GM21423 (cell line): ENCODE data around the gene ARHGEF12.
A peak's percentile ranks its signal among the peaks of the same experiment; 100 is the strongest.
"Not testable (repeated sequence)": the region's sequence is repeated elsewhere in the genome, so short reads cannot be mapped to it uniquely, and the experiment has no call there.

ENCODE experiments used
- ATAC-seq: cut with Tn5 transposase; IDR thresholded peaks from one replicate; pipeline ENCODE4 v1.9.1; 2021; ENCODE audit warnings: mild to moderate bottlenecking, moderate library complexity; ENCODE audit not compliant: unreplicated experiment

Gene ARHGEF12

DNA sequence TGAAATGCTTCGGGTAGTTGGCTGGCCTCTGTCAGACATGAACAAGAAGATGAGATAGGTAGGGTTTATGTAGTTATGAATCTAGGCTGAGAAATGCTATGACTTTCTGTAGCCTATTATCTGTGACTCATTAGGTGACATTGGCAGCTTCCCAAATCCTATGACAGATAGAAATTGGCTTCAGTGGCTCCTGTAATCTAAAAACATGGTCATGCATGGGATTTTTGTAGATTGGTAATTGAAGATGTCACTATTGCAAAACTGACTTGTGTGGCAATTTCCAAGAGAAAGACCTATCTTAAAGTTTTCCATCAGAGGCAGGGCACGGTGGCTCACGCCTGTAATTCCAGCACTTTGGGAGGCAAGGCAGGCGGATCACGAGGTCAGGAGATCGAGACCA lies 145.9 kb downstream of the ARHGEF12 start:
- ATAC-seq, result no peak

DNA sequence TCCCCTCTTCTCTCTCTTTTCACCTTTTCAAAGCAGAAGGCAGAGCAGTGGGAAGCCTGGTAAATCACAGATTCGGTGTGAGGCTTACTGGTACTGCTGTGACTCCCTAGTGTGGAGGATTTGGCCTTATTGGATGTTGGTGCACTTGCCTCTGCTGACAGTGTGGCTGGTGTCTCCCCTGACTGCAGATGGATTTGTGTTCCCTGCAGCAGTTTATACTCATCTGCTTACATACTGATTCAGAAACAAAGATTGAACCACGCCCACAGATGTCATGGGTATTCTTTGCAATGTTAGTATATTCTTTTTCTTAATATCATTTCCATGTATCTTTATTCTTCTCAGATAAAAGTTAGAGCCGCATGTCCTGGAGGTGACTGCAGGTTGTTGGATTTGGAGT lies 148.5 kb downstream of the ARHGEF12 start:
- no peak for ATAC-seq

DNA sequence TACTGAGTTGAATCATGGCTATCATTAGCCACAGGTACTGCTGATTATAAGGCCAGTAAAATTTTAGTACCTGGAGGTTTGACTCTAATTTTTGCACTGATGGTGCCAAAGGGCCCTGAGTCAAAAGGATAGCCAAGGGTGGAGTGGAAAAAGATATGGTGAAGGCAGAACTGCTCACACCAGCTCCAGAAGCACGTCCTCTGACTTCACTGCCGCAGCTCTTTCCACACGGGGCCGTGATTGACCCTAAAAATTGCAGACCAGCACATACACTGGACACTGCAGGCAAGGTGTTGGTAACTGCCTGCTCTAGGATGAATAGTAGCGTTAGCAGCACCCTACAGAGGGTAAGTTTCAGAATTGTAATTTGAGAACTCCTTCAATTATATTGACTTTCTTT lies 149.9 kb downstream of the ARHGEF12 start:
- no peak for ATAC-seq

DNA sequence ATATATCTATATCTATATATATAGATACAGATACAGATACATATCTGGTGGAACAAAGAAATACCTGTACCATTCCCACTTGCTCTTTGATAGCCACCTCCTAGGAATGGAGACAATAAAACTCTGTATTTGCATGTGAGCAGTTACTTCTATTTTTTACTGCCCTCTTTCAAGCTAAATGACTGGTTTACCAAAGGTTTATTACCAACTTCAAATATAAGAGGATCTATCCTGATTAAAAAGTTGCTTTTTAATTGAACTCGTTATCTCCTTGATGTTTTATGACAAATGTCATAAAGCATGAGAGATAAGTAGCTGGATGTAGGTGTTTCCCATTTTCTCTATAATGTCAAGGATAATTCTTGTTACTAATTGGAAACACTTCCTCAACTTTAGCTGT lies 153.6 kb downstream of the ARHGEF12 start:
- ATAC-seq, result no peak

DNA sequence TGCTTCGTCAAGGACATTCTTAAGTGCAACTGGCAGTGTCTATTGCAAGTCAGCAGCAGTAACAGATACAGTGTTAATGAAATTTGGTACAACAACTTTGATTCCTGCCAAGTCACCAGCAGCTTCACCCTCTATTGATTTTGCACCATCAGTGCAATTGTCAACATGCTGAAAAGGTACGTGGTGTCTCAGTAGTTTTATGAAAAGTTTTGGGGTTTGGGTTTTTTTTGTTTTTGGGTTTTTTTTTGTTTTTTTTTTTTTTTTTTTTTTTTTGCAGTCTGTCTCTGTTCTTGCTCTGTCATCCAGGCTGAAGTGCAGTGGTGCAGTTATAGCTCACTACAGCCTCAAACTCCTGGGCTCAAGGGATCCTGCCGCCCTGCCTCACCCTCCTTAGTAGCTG lies 156.3 kb downstream of the ARHGEF12 start:
- ATAC-seq, result no peak

DNA sequence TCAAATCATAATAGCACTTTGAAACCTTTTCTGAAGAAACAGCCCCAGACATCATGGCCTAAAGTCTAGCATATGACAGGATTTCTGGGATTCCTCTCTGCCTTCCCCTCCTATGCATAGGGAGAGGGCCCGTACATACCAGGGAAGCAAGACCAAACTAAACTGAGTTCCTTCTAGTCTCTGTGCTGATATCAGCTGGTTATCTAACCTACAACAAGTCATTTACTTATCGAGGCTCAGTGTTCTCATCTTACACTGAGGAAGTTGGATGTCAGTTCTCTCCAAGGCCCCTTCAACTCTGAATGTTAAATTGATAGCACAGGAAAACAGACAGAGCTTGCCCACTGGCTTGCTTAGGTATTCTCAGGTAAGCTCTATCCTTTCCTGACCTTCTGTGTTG lies 158.4 kb downstream of the ARHGEF12 start:
- ATAC-seq, result no peak

DNA sequence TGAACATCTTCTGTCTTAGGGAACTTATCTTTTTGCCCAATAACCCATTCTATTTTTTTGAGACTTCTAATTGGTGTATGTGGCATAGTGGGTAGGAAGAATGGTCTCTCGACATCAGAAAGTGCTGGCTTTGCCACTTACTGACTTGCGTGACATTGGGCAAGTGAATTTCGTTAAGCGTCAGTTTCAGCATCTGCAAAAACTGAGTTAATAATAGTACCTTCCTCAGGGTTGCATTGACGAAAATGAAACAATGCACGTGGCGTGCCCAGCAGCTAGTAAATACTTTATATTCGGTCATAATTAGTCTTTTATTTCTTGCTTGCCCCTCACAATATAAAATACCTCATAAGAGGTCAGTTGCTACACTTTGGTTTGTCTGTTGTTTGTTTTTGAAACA lies 162.9 kb downstream of the ARHGEF12 start:
- no peak for ATAC-seq

DNA sequence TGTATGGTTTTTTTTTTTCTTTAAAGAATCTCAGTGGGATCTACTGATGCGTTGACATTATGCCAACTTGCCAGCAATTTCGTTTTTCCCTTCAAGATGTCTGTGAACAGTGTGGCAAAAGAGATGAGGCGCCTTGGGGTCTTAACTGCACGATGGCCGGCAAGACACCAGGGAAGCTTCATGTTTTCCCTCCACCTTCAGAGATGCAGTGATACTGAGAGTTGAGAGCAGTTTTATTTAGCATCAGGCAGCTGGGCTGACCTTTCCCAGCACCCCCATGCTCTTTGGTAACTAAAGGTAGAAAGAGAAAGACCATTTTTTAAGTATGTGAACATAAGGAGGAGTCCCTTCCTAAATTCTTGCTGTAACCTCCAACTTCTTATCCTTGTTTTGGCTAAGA lies 163.6 kb downstream of the ARHGEF12 start:
- no peak for ATAC-seq

DNA sequence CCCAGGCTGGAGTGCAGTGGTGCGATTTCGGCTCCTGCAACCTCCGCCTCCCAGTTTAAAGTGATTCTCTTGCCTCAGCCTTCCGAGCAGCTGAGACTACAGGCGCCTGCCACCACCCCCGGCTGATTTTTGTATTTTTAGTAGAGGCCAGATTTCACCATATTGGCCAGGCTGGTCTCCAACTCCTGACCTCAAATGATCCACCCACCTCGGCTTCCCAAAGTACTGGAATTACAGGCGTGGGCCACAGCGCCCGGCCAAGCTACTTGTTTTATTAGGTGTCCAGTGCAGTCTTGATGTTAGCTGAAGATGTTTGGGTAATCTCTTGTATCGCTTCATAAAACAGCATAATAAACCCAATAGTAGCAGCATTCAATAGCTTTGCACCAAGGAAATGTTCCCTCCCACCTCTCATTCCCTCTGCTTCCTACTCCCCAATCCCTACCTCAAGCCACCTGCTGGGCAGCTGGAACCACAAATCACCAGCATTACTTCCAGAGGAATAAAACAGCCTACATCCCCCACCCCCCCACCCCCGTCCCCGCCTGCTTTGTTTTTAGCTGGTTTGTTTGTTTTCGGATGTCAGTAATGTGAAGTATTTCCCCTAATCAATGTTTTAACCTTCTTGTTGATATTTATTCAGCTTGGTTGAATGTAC lies 164.3 kb downstream of the ARHGEF12 start:
- ATAC-seq, result no peak

DNA sequence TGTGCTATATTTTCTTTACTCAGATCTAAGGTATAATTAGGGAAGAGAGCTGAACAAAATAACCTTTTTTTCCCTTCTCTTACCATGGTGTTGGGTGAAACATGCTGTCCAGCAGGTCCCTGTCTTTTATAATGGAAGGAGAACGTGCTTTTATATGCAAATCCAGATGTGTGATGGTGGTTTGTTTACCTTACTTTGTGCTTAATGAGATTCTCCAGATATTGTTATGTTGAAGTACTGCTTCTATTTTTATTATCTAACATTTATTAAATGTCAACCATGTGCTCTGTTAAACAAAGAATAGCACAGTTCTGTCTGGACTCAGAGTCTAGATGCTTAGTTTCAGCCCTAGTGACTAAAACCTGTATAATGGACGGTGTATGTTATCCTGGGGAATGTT lies 165.2 kb downstream of the ARHGEF12 start:
- no peak for ATAC-seq

DNA sequence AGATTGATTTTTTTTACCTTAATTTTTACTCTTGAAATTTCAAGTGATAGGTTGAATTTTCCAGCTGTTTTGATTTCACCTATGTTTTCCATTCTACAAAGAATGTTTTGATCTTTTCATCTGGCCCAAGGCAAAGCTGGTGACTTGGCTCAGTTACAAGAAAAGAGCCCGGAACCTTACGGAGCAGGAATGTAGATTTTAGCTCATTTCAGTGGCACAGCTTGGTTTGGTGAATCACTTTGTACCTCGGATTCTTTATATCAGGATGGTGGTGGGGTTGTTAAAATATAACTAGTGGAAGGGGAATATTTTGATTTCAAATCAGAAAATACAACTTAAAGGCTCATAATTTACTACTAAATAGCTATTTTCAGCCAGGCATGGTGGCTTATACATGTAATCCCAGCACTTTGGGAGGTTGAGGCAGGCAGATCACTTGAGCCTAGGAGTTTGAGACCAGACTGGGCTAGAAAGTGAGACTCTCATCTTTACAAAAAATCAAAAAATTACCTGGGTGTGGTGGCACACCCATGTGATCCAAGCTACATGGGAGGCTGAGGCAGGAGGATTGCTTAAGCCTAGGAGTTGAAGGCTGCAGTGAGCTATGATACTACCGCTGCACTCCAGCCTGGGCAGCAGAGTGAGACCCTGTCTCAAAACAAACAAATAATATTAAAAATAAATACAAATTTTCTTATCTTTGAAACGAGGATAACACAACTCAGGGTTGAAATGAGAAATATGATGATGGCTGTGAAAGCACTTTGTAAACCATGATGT lies 166.0 kb downstream of the ARHGEF12 start:
- no peak for ATAC-seq

DNA sequence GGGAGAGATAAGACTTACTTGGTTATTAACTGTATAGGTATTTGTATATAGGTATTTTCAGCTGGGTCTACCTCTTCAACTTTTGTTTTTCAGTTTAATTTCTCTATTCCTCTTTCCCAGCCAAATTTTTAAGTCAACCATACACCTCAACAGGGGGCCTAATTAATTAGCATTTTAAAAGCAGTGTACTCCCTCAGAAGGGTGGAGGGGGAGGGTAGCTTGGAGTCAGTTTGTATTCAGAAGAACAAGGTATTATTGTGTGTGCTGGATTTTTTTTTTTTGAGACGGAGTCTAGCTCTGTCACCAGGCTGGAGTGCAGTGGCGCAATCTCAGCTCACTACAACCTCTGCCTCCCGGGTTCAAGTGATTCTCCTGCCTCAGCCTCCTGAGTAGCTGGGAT lies 167.3 kb downstream of the ARHGEF12 start:
- not testable (repeated sequence) for ATAC-seq

DNA sequence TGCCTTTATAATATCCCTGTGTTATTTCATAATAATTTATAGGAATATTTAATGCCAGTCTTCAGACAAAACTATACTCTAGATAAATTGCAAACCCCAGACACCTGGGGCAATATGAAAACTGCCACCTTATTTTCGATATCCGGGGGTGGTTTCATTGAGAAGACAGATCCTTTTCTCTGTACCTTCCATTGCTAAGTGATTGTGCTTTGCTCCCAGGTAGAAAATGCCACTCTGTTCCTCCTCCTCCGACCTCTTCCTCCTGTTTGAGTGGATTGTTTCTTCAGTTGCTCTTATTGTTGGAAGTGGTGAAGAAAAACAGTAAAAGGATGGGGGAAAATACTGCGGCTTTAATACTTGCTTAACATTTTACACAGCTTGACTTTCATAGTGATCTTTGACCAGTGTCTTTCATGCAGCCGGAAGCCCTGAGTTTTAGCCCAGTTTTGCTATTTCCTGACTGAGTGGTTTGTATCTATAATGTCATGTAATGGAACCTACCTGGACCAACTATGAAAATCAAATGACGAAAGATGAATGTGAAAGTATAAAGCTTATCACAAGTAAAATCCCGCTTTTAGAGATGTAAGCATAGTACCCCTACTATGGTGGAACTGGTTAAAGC lies 169.7 kb downstream of the ARHGEF12 start:
- ATAC-seq, result no peak

DNA sequence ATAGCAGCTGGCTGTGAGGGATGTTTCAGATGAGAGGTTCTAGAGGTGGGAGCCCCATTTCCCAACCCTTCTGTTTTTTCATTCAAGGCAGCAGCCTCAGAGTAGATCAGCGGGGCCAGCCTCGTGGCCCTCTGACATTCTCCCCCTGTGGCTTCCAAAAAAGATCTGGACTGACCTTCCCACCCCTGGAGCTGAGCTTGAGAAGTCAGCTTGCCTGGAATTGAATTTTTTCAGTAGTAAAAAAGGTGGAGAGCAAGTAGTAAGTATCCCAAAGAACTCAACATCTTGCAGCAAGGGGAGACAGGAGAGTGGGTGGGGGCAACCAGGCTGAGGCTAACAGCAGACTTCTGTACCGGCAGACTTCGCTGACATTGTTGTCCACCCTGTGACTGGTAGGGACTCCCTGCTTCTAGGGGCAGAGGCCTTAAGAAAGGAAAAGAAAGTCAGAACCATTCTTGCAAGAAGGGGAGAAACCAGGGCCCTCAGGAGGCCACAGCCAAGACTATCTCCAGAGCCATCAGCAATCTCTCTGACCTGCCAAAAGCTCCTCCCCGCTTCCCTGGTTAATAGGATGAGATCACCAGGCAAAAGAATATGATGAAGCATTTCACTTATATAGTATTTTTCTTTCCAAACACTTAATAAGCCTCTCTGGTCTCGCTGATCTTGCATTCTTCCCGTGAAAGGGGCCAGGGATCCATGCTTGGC lies 173.3 kb downstream of the ARHGEF12 start:
- ATAC-seq, result no peak

DNA sequence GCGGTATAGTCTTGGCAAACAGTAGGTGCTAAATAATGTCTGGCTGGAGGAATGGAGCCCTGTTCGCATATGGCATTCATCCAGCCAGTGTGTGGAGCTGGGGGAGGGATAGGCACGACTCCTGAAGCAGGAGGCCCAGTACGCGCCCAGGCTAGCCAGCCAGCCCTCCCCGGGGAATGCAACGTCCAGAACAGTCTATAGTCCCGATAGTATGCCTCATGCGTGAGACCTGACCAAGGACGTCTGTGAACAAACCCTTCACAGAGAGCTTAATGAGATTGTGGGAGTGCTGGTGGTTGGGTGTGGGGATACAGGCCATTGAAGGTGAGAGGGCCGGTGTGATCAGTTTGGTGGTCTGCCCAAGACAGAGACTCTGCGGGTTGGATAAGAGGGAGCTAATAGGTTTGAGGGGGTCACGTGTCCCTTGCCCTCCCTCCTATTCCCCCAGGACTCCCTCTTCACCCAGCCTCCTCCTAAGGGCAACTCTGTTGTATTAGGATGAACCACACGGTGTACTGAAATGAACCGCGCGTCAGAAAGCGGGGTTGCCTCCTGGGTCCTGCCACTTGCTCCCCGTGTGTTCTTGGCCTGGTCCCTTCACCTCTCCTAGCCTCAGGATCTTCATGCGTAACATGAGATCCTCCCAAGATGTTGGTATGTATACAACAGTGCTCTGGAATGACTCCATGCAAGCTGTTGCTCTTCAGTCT lies 174.3 kb downstream of the ARHGEF12 start:
- no peak for ATAC-seq

DNA sequence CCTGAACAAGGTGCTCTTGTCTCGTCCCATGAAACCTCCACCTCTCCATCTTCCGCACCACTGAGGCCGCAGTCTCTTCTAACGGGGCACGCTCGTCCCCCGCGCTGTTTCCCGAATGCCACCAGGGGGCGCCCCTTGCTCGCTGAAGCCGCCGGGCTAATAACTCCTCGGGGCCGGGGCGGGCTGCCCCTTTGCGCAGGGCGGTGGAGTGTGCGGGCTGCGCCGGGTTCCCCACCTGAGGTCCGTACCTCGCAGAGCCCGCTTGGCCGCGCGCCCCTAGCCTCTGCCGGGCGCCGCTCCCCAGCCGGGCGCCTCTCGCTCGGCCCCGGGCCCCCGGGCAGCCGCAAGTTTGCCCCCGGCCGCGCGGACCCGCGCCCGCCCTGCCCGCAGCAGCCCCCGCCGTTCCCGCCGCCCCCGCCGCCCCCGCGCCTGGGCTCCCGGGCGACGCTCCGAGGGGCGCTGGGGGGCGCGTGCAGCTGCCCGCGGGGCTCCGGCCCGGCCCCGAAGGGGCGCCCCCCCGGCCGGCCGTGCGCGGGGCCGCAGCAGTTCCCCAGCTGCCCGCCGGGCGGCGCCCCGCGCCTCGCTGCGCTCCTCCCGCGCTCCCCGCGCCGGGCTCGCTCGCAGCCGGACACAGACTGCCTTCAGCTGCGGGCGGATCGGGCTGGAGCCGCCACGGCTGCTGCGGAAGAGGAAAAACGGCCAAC lies 175.1 kb downstream of the ARHGEF12 start, which contains the start of gene GRIK4:
Gene GRIK4 (plus strand): TSS at position 633 of the 704 bp plus-strand sequence. CDS start 148,571 bp downstream, outside the sequence.
- peak; percentile 79 for ATAC-seq

DNA sequence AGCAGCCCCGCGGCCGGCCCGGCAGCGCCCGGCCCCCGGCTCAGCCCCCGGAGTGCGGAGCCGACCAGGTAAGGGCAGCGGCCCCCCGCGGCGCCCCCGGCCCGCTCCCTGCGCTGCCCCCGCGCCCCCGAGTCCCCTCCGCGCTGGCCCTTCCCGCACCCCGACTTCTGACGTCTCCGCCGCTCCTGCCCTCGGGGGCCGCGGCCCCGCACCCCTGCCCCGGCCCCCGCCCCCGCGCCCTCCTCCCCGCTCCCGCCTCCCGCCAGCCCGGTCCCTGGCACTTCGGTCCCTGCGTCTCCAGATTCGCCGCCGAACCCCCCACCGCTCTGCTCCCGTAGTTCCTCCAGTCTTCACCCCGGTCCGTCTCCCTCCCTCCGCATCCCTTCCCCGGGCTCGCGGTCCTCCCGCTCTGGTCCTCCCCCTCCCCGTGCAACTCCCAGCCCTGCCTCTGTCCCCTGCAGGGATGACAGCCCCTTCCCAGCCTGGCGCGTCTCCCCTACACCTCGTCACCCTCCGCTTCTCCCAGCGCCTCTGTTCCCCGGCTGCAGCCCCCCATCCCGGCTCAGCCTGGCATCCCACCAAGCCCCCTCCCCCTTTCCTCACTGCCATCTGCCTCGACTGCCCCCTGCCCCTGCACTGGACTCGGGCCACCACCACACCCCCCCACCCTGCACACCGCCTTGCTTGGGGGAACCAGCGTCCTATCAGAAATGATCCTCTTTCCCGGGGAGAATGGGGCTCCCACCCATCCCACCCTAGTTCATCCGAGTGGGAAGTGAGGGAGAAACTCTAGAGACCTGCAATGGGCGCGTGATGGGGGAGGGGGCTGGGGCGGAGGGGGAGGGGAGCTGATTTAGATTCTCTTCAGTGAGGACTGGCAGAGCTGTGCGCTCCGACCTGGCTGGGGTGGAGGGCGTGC lies 175.9 kb downstream of the ARHGEF12 start:
- ATAC-seq, result no peak

DNA sequence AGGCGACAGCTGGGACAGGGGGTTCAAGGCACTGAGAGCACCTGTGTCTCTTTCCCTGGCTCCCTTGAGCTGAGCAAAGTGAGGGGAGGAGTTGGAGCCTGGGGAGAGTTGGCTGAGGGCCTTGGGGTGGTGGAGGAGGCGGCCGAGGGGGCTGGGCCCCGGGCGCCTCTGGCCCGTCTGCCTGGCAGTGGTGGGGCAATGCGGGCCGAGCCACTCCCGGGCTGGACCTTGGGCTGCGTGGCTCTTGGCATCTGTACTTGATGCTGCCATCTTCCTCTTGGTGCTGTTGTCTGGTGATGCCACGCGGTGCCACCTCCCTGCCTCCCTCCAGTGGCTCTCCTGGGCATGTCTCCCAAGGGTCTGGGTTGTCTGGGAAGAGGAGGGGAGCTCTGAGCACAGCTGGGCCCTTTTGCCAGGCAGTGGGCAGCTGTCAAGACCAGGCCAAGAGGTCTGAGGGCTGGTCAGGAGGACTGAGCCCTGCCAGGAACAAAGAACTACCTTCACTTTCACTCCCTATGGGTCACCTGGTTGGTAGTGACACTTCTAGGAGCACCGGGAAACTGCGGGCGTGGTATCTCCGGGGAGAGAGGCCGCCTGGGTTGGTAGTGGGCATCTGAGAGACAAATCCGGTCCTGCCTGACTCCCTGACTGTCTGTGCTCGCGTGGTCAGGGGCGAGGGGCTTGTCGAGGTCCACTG lies 176.7 kb downstream of the ARHGEF12 start:
- no peak for ATAC-seq
